Immature natural killer cell (primary cell): ENCODE results near the gene RIN2. TPM values are rescaled to one million over a fixed set of nuclear protein-coding genes. Genes with fewer than 3 reads are reported as not detected.
"Not testable (repeated sequence)": the region's sequence is repeated elsewhere in the genome, so short reads cannot be mapped to it uniquely, and the experiment has no call there.

Experiments used
- DNase-seq, 3 donors: peaks; one replicate each; pipeline ENCODE4 v3.0.0; 2022; ENCODE audit warnings: mixed read lengths in 1 of 3
- H3K27ac Mint-ChIP-seq, 6 donors: one replicate each; pipeline ENCODE4 v1.8.0; 2020; ENCODE audit warnings: mixed read lengths in 6 of 6, mild to moderate bottlenecking in 5 of 6, inconsistent platforms in 4 of 6, moderate library complexity in 3 of 6
- H3K27me3 Mint-ChIP-seq, 3 donors: one replicate each; pipeline ENCODE4 v1.8.0; 2020 to 2021; ENCODE audit warnings: low read depth in 3 of 3, mild to moderate bottlenecking in 3 of 3, mixed read lengths in 3 of 3, moderate library complexity in 3 of 3, inconsistent platforms in 1 of 3
- H3K36me3 Mint-ChIP-seq, 3 donors: one replicate each; pipeline ENCODE4 v1.8.0; 2020; ENCODE audit warnings: mixed read lengths in 3 of 3, inconsistent platforms in 2 of 3, mild to moderate bottlenecking in 2 of 3
- H3K4me1 Mint-ChIP-seq, 2 donors: one replicate each; pipeline ENCODE4 v1.8.0; 2020; ENCODE audit warnings: inconsistent platforms in 2 of 2, mild to moderate bottlenecking in 2 of 2, mixed read lengths in 2 of 2, moderate library complexity in 1 of 2
- H3K4me3 Mint-ChIP-seq, 5 donors: one replicate each; pipeline ENCODE4 v1.8.0; 2020; ENCODE audit warnings: mild to moderate bottlenecking in 5 of 5, mixed read lengths in 5 of 5, inconsistent platforms in 3 of 5, moderate library complexity in 3 of 5
- H3K9me3 Mint-ChIP-seq, 6 donors: one replicate each; pipeline ENCODE4 v1.8.0; 2020; ENCODE audit warnings: mild to moderate bottlenecking in 6 of 6, mixed read lengths in 6 of 6, inconsistent platforms in 4 of 6, moderate library complexity in 3 of 6
- polyA plus RNA-seq, 3 donors: library from polyadenylated mRNA; unstranded; fragments of 300-500 nt; fragmentation: Illumina TruSeq; gene quantifications; one replicate each; pipeline ENCODE4 v1.2.3, GENCODE V29; 2021

Gene RIN2
- polyA plus RNA-seq, 3 donors from 2014 or later: not detected

DNA sequence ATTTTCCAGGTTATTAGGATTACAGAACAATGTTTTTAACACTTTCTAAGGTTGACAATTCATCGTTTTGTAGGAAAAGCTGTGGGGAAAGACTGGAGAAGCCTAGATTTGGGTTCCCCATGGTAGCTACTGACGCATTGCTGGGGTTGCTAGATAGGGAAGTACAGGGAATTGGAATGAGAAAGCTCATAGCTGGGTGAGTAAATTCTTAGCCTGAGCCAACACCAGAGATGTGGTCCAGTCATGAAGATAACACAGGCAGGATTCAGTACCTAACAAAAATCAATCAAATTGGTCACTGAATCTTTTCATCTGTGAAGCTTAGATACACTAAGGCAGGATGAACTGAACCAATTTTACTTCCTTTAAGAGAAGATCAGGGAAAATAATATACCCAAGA, 35.7 kb downstream of the RIN2 start:
- peaks cover 0 to 2% (median 0%) of the 10 kb centered on the region in 6 donors for H3K9me3 Mint-ChIP-seq
- no peaks in the 10 kb centered on the region for H3K36me3 Mint-ChIP-seq

DNA sequence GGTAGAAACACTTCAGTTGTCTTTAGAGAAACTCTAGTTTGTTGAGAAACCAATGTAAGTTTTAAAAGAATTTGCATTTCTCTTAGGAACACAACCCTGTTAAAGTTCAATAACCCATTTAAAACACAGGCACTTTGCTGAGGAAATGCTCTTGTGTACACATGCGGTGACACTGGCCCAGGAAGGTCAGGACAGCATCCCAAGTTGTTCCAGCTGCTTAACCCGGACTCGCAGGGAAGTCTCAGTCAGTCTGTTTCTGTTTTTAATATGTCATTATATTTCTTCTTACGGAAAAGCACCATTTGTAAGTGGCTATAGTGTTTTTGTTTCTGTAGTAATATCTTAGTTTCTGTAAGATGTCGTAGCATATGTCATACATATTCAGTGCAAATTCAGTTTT, 36.9 kb downstream of the RIN2 start:
- Mint-ChIP-seq H3K9me3 (peaks cover 0 to 2% (median 0%) of the 10 kb centered on the region in 6 donors), H3K4me3 (no peak overlapping the region), H3K36me3 (no peaks in the 10 kb centered on the region), H3K4me1 (no peaks in the 10 kb centered on the region), H3K27me3 (peaks cover 0 to 1% (median 1%) of the 10 kb centered on the region in 3 donors), H3K27ac (no peak overlapping the region)
- DNase-seq: no peak

More for the DNA sequence above, 35.7 kb downstream of the RIN2 start:
- peaks cover 1 to 3% (median 1%) of the 10 kb centered on the region in 3 donors for H3K27me3 Mint-ChIP-seq
- no peak overlapping the region for H3K4me3 Mint-ChIP-seq
- no peak overlapping the region for H3K27ac Mint-ChIP-seq
- DNase-seq: no peak
- H3K4me1 Mint-ChIP-seq: no peaks in the 10 kb centered on the region

- Mint-ChIP-seq H3K4me3 (no peak overlapping the region), H3K27ac (no peak overlapping the region), H3K27me3 (peaks cover 0 to 3% (median 3%) of the 10 kb centered on the region in 3 donors), H3K36me3 (no peaks in the 10 kb centered on the region), H3K9me3 (no peaks in the 10 kb centered on the region), H3K4me1 (no peaks in the 10 kb centered on the region)
- no peak for DNase-seq
These were observed 41.3 kb downstream of the RIN2 start for GRCh38 chr20:19799325-19799724.

GRCh38 chr20:19802099-19802491, 44.0 kb downstream of the RIN2 start:
- Mint-ChIP-seq H3K36me3 (no peaks in the 10 kb centered on the region), H3K9me3 (no peaks in the 10 kb centered on the region), H3K27ac (no peak overlapping the region), H3K4me1 (no peaks in the 10 kb centered on the region), H3K27me3 (peaks cover 2 to 5% (median 4%) of the 10 kb centered on the region in 3 donors), H3K4me3 (no peak overlapping the region)
- DNase-seq: no peak

- H3K9me3 Mint-ChIP-seq: no peaks in the 10 kb centered on the region
- H3K4me3 Mint-ChIP-seq: no peak overlapping the region
- no peak overlapping the region for H3K27ac Mint-ChIP-seq
These were observed 44.6 kb downstream of the RIN2 start for GRCh38 chr20:19802492-19803158.

DNA sequence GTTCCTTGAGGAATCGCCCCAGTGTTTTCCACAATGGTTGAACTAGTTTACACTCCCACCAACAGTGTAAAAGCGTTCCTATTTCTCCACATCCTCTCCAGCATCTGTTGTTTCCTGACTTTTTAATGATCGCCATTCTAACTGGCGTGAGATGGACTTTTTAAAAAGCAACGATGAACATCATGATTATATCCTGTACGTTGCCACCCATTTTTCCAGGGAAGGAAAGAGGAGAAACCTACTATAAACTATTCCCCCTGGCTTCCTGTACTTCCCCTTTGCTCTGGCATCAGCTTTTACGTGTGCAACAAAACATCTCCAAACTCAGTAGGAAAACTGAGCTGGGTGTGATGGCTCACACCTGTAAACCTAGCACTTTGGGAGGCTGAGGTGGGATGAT, 48.2 kb downstream of the RIN2 start:
- not testable (repeated sequence) for H3K4me3 Mint-ChIP-seq, H3K36me3 Mint-ChIP-seq, H3K27me3 Mint-ChIP-seq, H3K9me3 Mint-ChIP-seq, H3K4me1 Mint-ChIP-seq, H3K27ac Mint-ChIP-seq, DNase-seq

More at GRCh38 chr20:19802492-19803158, 44.6 kb downstream of the RIN2 start:
- Mint-ChIP-seq H3K4me1 (no peaks in the 10 kb centered on the region), H3K36me3 (no peaks in the 10 kb centered on the region), H3K27me3 (peaks cover 2 to 5% (median 4%) of the 10 kb centered on the region in 3 donors)
- no peak for DNase-seq

GRCh38 chr20:19806806-19807190, 48.7 kb downstream of the RIN2 start:
- Mint-ChIP-seq H3K9me3 (no peaks in the 10 kb centered on the region), H3K27me3 (peaks cover 2 to 8% (median 4%) of the 10 kb centered on the region in 3 donors), H3K4me3 (no peak overlapping the region), H3K27ac (no peak overlapping the region), H3K4me1 (no peaks in the 10 kb centered on the region), H3K36me3 (no peaks in the 10 kb centered on the region)
- no peak for DNase-seq

DNA sequence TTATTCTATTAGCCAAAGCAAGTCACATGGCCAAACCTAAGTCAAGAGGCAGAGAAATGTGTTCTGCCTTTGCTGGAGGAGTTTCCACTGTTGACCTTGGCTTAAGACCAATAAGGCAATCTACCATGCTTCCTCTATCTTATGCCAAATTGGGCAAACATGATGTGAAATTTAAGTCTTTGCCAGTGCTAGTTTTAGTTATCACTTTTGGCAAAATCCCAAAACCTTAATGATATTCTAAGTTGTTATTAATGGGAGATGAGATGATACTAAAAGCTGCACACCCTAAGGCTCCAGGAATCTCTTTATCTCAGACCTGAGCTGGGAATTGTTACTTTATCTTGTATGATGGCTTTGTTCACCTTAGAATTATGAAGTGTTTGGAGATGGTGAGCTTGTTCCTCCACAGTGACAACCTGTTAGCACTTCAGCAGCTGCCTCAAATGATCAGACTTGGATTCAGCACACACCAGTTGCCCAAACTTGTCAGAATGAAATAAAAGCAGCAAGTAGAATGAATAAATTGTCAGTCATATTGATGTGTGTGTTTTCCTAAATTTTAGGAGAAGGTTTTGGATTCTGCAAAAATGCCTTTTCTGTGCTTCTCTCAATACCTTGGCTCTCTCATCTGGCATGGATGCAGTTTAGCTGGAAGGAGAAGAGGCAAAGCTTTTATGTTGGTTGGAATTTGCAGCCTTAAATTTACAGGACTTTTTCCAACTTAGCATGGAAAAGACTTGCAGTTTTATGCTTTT, 49.3 kb downstream of the RIN2 start:
- no peaks in the 10 kb centered on the region for H3K36me3 Mint-ChIP-seq
- H3K4me3 Mint-ChIP-seq: no peak overlapping the region
- DNase-seq: no peak
- no peaks in the 10 kb centered on the region for H3K9me3 Mint-ChIP-seq
- H3K27me3 Mint-ChIP-seq: peaks cover 2 to 8% (median 4%) of the 10 kb centered on the region in 3 donors
- H3K4me1 Mint-ChIP-seq: no peaks in the 10 kb centered on the region
- H3K27ac Mint-ChIP-seq: no peak overlapping the region
